AG10803 (cell line): ENCODE data around the gene TTC38.

ENCODE experiments used
- DNase-seq: peaks from one replicate; pipeline ENCODE4 v3.0.0; 2010; ENCODE audit warnings: low read depth
- H3K4me3 ChIP-seq: 2 replicates; pipeline ENCODE4 v1.5.1; 2011; ENCODE audit warnings: mild to moderate bottlenecking, low read length, control low read depth
- TF ChIP-seq, protein P1 (sequence below): conservative IDR thresholded peaks from 2 replicates; pipeline ENCODE4 v1.5.1; 2011; ENCODE audit warnings: mild to moderate bottlenecking, low read length, control low read depth, inconsistent platforms

The TTC38 gene

DNA sequence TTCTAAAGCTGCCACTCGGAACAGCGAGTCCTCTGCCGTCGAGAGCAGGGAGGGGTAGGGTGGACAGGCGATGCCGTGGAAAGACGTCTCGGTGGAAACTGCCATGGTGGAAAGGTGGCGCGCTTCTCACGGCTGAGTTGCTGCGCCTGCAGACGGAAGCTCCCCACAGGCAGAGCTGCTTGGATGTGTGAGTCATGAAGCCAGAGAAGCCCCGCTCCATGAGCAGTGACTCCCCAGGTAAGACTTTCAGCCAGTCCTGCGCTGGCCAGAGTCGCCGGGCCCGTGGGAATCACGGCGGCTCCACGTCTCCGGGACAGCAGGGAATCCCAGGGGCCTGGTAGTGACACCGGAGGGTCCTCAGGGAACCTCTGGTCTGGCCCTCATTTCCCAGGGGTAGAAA lies 63.7 kb downstream of the TTC38 start:
- H3K4me3 ChIP-seq: no peak overlapping the region
- TF ChIP-seq, protein P1, sequence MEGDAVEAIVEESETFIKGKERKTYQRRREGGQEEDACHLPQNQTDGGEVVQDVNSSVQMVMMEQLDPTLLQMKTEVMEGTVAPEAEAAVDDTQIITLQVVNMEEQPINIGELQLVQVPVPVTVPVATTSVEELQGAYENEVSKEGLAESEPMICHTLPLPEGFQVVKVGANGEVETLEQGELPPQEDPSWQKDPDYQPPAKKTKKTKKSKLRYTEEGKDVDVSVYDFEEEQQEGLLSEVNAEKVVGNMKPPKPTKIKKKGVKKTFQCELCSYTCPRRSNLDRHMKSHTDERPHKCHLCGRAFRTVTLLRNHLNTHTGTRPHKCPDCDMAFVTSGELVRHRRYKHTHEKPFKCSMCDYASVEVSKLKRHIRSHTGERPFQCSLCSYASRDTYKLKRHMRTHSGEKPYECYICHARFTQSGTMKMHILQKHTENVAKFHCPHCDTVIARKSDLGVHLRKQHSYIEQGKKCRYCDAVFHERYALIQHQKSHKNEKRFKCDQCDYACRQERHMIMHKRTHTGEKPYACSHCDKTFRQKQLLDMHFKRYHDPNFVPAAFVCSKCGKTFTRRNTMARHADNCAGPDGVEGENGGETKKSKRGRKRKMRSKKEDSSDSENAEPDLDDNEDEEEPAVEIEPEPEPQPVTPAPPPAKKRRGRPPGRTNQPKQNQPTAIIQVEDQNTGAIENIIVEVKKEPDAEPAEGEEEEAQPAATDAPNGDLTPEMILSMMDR: no peak

DNA sequence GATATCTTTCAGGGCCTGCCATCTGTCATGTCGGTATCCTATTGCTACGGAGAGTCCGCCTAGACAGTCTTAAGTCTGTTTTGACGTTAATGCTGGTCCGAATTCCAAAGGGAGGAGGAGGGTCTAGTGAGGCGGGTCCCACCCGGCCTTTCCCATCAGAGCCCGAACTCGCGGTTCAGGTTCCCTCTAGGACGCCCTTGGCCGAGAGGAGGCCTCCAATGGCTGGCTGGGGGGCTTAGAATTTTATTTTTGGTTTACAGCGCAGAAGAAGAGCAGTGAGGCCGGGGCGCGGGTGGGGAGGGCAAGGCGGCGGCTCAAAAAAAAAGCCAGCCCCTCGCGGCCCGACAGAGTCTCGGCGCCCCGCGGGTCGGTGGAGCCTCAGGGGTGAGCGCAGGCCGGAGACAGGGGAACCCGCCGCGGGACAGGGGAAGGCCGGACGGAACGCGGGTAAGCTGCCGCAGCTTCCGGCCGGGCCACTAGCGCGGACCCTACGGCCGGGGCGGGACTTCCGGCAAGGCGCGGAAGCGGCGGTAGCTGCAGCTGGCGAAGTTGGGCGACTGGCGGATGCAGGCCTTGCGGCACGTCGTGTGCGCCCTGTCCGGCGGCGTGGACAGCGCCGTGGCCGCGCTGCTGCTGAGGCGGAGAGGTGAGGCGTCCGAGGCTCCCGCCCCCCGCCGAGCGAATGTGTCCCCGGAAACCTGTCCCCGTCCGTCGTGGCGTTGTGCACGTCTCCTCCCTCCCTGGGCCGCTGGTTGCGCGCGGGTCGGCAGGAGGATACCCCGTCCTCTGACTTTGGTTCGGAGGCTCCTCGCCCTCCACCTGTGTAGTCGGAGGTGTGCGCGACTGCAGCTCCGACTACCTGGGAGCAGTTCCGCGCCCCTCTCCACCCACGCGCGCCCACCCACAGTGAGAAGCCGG lies 67.7 kb downstream of the TTC38 start, which contains the start of gene TRMU:
Gene TRMU, plus strand, starts transcription at position 514 of the 918 bp plus-strand sequence. Its CDS starts 51 bp downstream, at position 565.
- peak within 1 kb of the TSS; percentile 90 for H3K4me3 ChIP-seq
- peak; percentile 89 for DNase-seq
- TF ChIP-seq, protein P1: no peak

More for the DNA sequence above, 63.7 kb downstream of the TTC38 start:
- DNase-seq: no peak

DNA sequence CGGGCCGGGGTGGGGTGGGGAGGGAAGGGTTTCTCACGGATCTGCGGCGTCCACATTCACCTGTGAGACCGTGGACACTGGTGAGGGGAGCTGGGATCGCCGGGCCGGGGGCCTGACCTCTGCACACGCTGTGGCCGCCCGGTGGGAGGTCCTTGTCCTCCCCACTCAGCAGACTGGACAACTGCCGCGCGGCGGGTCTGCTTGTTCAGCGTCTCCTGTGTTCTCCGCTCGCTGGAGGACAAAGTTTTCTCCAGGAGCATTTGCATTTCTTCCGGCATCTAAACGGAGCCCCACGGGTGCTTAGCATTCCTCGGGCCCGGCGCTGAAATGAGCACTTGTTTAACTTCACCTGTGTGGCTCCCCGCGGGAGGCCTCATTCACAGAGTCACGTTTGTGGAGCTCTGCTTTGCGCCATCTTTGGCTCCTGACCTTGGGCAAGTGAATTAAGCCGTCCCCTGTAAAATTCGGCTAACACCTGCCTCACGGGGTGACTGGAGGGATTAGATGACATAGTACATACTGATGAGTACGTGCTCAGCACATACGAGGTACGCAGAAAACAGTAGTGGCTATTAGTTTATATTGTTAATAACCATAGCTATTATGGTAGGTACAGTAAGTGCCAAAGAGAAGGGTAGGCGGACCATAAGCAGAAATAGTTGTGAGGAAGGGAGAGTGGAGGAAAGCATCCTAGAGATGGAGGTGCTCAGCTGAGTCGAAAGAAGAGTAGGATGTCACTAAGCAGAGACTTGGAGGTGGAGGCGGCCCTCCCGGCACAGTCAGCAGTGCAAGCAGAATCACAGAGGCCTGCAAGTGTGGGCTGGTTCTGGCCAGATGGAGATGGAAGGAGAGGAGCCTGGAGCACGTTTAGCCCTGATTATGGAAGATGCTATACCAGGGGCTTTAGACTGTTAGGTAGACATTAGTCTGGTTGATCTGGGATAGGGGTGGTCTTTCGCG lies 68.6 kb downstream of the TTC38 start:
- DNase-seq: no peak
- H3K4me3 ChIP-seq: peak overlapping the region; percentile 90
- TF ChIP-seq, protein P1: no peak

DNA sequence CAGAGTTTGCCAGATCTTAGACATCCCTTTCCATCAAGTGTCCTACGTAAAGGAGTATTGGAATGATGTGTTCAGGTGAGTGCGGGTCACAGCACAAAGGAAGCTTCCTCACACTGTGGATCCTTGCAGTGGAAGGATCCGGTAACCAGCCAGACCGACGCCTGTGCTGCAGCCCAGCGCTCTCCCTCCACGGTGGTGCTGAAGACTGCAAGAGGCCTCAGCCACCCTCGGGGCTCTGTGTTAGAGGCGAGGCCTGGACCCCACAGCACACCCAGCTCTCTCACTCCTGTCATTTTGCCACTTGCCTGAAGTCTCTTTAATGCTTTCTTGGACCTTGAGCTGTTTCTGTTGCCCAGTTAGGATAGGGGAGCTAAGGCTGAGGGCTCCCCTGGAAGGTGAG lies 70.1 kb downstream of the TTC38 start:
- no peak for DNase-seq
- TF ChIP-seq, protein P1: no peak
- no peak overlapping the region for H3K4me3 ChIP-seq

DNA sequence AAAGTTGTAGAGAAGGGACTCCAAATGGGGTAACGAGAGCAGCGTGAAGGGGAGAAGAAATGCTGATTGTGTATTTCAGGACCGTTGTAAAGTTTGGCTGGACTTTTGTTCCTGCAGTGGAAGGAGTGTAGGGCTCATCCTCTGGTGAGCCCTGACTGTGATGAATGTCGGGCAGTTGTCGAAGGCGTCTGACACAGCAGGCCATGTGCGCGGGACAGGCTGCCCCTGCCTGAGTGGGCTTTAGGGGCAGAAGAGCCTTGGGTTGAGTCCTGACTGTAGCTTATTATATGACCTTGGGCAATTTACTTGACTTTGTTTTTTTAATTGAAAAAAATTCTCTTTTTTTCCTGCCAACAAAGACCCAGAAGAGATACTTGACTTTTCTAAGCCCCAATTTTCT lies 70.8 kb downstream of the TTC38 start:
- TF ChIP-seq, protein P1: no peak
- no peak for DNase-seq

DNA sequence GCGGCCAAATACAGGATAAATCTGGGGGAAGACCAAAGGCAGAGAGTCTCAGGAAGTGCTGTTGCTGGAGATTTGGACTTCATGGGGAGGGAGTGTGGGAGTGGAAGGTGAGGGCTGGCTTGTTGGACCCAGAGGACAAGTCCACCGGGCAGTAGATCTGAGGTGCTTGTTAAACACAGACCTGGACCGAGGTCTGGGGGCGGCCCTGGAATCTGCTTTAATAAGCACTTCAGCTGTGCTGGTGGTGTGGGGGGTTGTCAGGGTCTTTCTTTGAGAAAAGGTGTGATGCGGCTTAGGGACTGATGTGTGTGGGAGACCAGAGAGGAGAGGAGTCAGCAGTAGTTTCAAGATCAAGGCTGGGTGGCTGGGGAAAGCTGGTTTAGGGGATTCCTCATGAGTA lies 72.1 kb downstream of the TTC38 start:
- no peak for DNase-seq
- H3K4me3 ChIP-seq: no peak overlapping the region
- TF ChIP-seq, protein P1: no peak

More for the DNA sequence above, 70.8 kb downstream of the TTC38 start:
- no peak overlapping the region for H3K4me3 ChIP-seq
